ENCODE measurements around the gene INSIG2.
"Not testable (repeated sequence)": the region's sequence is repeated elsewhere in the genome, so short reads cannot be mapped to it uniquely, and the experiment has no call there.

INSIG2 gene

DNA sequence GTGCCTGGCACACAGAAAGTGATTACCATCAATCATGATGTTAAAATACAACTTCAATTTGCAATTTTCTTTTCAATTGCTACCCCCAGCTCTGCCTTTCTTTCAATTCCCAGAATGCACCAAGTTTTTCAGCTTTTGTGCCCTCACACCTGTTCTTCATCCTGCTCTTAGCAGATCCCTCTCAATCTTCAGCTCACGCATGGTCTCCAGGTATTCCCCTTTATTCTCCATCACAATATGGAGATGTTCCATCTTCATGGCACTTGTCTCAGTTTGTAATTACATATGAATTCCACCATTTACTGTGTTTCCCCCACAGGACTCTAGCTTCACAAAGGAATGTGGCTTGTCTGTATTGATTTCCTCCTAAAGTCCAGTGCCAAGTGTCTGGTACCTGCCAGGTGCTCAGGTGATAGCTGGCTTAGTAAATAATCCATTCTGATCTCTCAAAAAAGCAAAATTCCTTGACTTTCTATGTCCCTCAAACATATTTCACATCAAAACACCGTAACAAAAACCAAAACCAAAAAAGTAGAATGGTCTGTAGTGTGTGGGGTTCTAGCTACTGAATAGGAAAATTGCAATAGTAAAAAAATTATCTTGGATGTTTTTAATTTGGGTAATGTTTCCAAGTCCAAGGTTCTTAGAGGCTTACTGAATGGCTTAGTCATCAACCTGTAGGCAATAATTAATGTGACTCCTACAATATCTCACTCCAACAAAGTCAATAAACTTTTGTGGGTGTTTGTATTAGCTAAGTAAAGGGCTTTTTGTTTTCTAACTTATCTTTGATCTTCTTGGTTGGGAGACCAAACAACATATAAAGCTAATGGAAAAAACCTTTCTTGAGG, 2.9 kb upstream of the INSIG2 start:
- H3K4me1 Mint-ChIP-seq = peaks cover 5% of the 10 kb centered on the region
- no peak overlapping the region for H3K4me3 Mint-ChIP-seq
- no peaks in the 10 kb centered on the region for H3K36me3 Mint-ChIP-seq
- H3K9me3 Mint-ChIP-seq = no peaks in the 10 kb centered on the region
- H3K27ac Mint-ChIP-seq = no peak overlapping the region
- no peaks in the 10 kb centered on the region for H3K27me3 Mint-ChIP-seq

GRCh38 chr2:118086024-118086633, 2.1 kb upstream of the INSIG2 start:
- H3K27me3 Mint-ChIP-seq = no peaks in the 10 kb centered on the region
- no peak overlapping the region for H3K4me3 Mint-ChIP-seq
- no peak overlapping the region for H3K27ac Mint-ChIP-seq
- no peaks in the 10 kb centered on the region for H3K9me3 Mint-ChIP-seq
- H3K36me3 Mint-ChIP-seq = no peaks in the 10 kb centered on the region
- H3K4me1 Mint-ChIP-seq = peaks cover 6% of the 10 kb centered on the region

- no peaks in the 10 kb centered on the region for H3K9me3 Mint-ChIP-seq
- H3K4me3 Mint-ChIP-seq = peak overlapping the region; percentile 90
- H3K27me3 Mint-ChIP-seq = no peaks in the 10 kb centered on the region
- peaks cover 22% of the 10 kb centered on the region for H3K4me1 Mint-ChIP-seq
- H3K27ac Mint-ChIP-seq = no peak overlapping the region
- H3K36me3 Mint-ChIP-seq = no peaks in the 10 kb centered on the region
Observed at GRCh38 chr2:118089139-118089800, 999 bp downstream of the INSIG2 start.

DNA sequence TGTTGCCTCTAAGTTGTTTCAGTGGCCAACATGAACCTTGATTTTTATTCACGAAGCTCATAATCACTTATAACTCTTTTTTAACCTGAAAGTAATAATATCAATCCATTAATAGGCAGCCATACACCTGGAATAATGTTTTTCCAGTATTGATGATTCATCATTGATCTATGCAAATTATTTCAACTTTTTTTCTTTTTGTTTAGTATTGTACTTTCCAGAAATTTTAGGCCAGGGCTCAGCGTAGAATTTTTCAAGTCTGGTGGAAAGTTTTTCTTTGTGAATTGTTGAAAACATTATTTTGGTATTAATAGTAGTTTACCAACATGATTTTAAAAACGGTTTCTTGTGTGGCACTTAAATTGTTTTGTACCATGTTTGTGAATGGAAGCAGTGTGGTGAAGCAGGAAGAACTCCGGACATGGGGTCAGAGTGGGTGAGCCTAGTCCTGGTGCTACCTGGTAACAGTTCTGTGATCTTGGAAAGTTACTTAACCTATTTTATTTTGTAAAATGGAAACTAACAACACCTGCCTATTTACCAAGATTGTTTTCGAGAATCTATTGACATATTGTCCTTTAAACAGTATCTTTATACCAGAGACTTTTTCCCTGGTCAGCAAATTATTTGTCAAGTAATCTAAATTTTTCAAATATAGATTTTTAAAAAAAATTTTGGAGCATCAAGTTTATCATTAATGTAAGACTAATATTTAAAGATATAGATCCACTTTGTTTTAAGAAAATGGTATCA, 2.3 kb downstream of the INSIG2 start:
- Mint-ChIP-seq H3K36me3 (no peaks in the 10 kb centered on the region), H3K27me3 (no peaks in the 10 kb centered on the region), H3K27ac (no peak overlapping the region), H3K4me3 (peak overlapping the region; percentile 34), H3K9me3 (no peaks in the 10 kb centered on the region), H3K4me1 (peaks cover 35% of the 10 kb centered on the region)

DNA sequence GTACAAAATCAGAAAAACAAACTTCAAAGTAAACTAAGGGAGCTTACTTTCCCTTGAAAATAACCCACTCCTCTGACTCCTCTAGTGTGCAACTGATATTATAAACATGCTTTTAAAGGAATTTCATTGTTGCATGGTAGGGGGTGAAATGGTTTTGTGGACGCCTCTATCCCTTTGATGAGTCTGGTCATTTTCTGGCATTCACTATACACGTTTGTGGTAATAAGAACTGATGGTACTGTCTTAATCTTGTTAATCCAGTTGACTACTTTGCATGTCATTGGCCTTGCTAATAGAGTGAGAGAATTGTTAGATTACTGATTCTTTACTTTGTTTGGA, 2.8 kb downstream of the INSIG2 start:
- H3K36me3 Mint-ChIP-seq = no peaks in the 10 kb centered on the region
- peaks cover 38% of the 10 kb centered on the region for H3K4me1 Mint-ChIP-seq

GRCh38 chr2:118091631-118092030, 3.4 kb downstream of the INSIG2 start:
- Mint-ChIP-seq H3K4me3 (no peak overlapping the region), H3K27me3 (no peaks in the 10 kb centered on the region)

More for the DNA sequence above, 2.8 kb downstream of the INSIG2 start:
- Mint-ChIP-seq H3K27me3 (no peaks in the 10 kb centered on the region), H3K9me3 (no peaks in the 10 kb centered on the region), H3K27ac (no peak overlapping the region), H3K4me3 (no peak overlapping the region)

DNA sequence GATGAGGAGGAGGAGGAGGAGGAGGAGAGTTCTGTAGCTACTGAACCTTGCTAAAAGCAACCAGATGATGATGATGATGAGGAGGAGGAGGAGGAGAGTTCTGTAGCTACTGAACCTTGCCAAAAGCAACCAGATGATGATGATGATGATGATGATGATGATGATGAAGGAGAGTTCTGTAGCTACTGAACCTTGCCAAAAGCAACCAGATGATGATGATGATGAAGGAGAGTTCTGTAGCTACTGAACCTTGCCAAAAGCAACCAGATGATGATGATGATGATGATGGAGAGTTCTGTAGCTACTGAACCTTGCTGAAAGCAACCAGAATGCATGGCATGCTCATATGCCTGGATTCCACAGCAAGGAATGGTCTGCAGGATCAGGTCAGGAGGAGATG, 5.8 kb downstream of the INSIG2 start:
- not testable (repeated sequence) for H3K4me3 Mint-ChIP-seq, H3K27ac Mint-ChIP-seq, H3K36me3 Mint-ChIP-seq, H3K27me3 Mint-ChIP-seq, H3K9me3 Mint-ChIP-seq
- peaks cover 48% of the 10 kb centered on the region for H3K4me1 Mint-ChIP-seq

More at GRCh38 chr2:118091631-118092030, 3.4 kb downstream of the INSIG2 start:
- Mint-ChIP-seq H3K4me1 (peaks cover 38% of the 10 kb centered on the region), H3K27ac (no peak overlapping the region), H3K36me3 (no peaks in the 10 kb centered on the region), H3K9me3 (no peaks in the 10 kb centered on the region)

GRCh38 chr2:118094503-118094902, 6.2 kb downstream of the INSIG2 start:
- no peak overlapping the region for H3K4me3 Mint-ChIP-seq
- H3K36me3 Mint-ChIP-seq = peaks cover 6% of the 10 kb centered on the region
- no peak overlapping the region for H3K27ac Mint-ChIP-seq
- H3K27me3 Mint-ChIP-seq = no peaks in the 10 kb centered on the region
- no peaks in the 10 kb centered on the region for H3K9me3 Mint-ChIP-seq
- peaks cover 48% of the 10 kb centered on the region for H3K4me1 Mint-ChIP-seq

GRCh38 chr2:118095610-118096009, 7.3 kb downstream of the INSIG2 start:
- no peaks in the 10 kb centered on the region for H3K27me3 Mint-ChIP-seq
- H3K9me3 Mint-ChIP-seq = no peaks in the 10 kb centered on the region
- H3K4me1 Mint-ChIP-seq = peaks cover 43% of the 10 kb centered on the region
- H3K36me3 Mint-ChIP-seq = peaks cover 12% of the 10 kb centered on the region
- H3K4me3 Mint-ChIP-seq = no peak overlapping the region
- H3K27ac Mint-ChIP-seq = no peak overlapping the region

DNA sequence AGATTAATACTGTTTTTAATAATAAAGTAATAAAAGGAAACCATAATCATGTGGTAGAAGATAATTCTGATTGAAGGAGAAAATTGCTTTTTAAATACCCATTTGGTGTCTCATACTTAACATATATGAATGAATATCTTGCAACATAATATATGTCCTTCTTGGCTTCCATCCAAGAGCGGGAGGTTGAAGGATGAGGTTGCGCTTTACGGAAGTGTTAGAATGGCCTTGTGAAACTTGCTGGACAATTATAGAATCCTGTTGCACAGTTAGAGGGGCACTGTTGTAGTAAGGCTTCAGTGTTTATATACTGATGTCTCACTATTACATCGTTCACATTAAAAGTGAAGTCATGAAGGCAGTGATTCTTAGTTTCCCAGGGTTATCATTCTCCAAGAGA, 9.4 kb downstream of the INSIG2 start:
- Mint-ChIP-seq H3K9me3 (no peaks in the 10 kb centered on the region), H3K4me1 (peaks cover 31% of the 10 kb centered on the region), H3K27me3 (no peaks in the 10 kb centered on the region), H3K36me3 (peaks cover 16% of the 10 kb centered on the region), H3K4me3 (no peak overlapping the region), H3K27ac (no peak overlapping the region)

- peaks cover 29% of the 10 kb centered on the region for H3K4me1 Mint-ChIP-seq
- no peak overlapping the region for H3K27ac Mint-ChIP-seq
- H3K9me3 Mint-ChIP-seq = no peaks in the 10 kb centered on the region
- H3K27me3 Mint-ChIP-seq = no peaks in the 10 kb centered on the region
- peaks cover 16% of the 10 kb centered on the region for H3K36me3 Mint-ChIP-seq
- no peak overlapping the region for H3K4me3 Mint-ChIP-seq
Observed at GRCh38 chr2:118098307-118099030, 10.2 kb downstream of the INSIG2 start.

- Mint-ChIP-seq H3K4me1 (peaks cover 11% of the 10 kb centered on the region), H3K4me3 (no peak overlapping the region), H3K27me3 (no peaks in the 10 kb centered on the region), H3K36me3 (peaks cover 26% of the 10 kb centered on the region), H3K9me3 (no peaks in the 10 kb centered on the region), H3K27ac (no peak overlapping the region)
Observed at GRCh38 chr2:118102433-118103082, 14.3 kb downstream of the INSIG2 start.

DNA sequence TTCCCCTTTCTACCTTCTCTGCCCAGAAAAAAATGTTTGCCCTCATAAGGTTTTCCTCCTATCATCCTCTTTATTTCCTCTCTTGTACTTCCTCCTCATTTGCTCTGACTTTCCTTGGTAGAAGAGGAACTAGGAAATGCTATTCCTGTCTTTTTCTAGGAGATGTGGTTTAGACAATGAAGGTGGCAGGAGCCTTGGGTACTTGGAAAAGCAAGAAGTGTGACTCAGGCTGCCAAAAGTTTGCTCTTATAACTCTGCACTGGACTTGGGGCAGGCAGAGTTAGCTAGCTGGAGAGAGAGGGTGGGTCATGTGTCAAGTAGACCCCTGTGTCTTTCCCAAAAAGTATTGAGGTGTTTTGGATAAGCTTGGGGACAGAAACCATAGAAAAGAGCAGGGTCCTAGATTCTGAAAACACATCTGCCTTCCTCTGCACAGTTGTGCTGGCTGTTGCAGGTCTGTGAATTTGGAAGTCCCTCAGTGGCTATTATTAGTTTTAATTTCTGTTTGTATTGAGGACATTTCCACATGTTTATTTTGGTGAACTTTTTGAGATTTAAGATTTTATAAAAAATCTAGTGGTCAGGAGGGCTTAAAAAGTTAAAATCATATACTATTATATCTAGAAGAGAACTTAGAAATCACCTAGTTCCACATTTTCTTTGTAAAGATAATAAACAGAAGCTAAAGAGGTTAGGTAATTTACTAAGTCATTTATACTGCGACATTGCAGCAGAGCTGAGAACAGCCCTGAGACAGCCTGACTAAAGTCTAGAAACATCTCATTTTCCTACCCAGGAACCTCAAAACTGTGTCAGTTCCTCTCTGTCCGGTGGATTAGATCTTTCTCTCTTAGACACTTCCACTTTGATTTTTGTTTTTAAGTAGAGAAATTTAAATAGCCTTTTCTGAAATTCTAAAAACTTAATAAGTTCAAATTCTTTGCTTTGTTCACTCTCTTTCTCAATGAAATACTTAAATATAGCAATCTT, 16.0 kb downstream of the INSIG2 start:
- no peaks in the 10 kb centered on the region for H3K4me1 Mint-ChIP-seq
- H3K27ac Mint-ChIP-seq = no peak overlapping the region
- peaks cover 23% of the 10 kb centered on the region for H3K36me3 Mint-ChIP-seq
- H3K27me3 Mint-ChIP-seq = no peaks in the 10 kb centered on the region
- no peak overlapping the region for H3K4me3 Mint-ChIP-seq
- no peaks in the 10 kb centered on the region for H3K9me3 Mint-ChIP-seq

DNA sequence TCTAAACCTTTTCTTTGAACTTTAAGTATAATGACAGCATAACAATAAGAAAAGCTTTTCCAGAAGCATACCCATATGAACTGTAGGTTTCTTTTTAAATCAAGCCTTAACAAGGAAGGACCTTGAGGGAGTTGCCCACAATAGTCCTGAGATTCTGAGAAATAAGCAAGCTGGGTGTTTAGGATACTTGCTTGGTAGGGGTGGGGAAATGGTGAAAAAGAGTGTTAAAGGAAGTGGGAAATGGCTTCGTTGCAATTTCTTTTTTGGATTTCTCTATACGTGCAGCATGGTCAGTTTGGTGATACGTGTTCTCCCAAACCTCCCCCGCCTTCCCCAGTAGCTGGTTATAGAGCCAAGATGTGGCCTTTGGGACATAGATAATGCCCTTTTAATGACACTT, 17.2 kb downstream of the INSIG2 start:
- no peaks in the 10 kb centered on the region for H3K9me3 Mint-ChIP-seq
- peaks cover 18% of the 10 kb centered on the region for H3K36me3 Mint-ChIP-seq
- no peak overlapping the region for H3K4me3 Mint-ChIP-seq
- no peaks in the 10 kb centered on the region for H3K27me3 Mint-ChIP-seq
- no peak overlapping the region for H3K27ac Mint-ChIP-seq
- H3K4me1 Mint-ChIP-seq = no peaks in the 10 kb centered on the region
